HG02610 (cell line): Measurements from ENCODE around the gene ADAMTS1.

Source experiments
- ATAC-seq: cut with Tn5 transposase; IDR thresholded peaks from one replicate; pipeline ENCODE4 v1.9.1; 2021; ENCODE audit warnings: mild to moderate bottlenecking, moderate library complexity; ENCODE audit not compliant: unreplicated experiment

Gene ADAMTS1

GRCh38 chr21:26794597-26795411 is 50.4 kb downstream of the ADAMTS1 start:
- ATAC-seq, result no peak

GRCh38 chr21:26790296-26790695 is 54.9 kb downstream of the ADAMTS1 start:
- ATAC-seq, result no peak

GRCh38 chr21:26788790-26789189 is 56.4 kb downstream of the ADAMTS1 start:
- ATAC-seq, result no peak
